Fibroblast of skin of left quadriceps (primary cell): ENCODE data around the gene RAB43.
"Not testable (repeated sequence)": the region's sequence is repeated elsewhere in the genome, so short reads cannot be mapped to it uniquely, and the experiment has no call there.

Experiments
- DNase-seq, 2 experiments: peaks; one replicate each; pipeline ENCODE4 v3.0.0-alpha.2; 2013; ENCODE audit warnings: low read depth in 2 of 2

The RAB43 gene

DNA sequence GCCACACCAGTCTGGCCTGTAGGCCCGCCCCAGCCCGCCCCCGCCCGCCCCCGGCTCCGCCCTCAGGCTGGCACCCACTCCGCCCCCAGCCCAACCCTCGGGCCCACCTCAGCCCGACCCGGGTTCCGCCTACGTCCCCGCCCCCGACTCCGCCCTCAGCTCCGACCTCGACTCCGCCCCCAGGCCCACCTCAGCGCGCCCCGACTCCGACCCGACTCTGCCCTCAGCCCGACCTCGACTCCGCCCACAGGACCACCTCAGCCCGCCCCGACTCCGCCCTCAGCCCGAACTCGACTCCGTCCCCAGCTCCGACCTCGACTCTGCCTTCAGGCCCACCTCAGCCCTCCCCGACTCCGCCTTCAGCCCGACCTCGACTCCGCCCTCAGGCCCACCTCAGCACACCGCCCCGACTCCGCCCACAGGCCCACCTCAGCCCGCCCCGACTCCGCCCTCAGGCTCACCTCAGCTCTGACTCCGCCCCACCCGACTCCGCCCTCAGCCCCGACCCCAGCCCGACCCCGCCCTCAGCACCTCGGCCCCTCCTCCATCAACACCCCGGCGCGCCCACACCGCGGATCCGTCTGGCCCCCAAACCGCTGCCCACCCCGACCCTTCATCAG lies at the start of gene RAB43:
Gene RAB43 (minus strand): TSS at position 13 of the 620 bp plus-strand sequence. CDS start 315 bp downstream, outside the sequence.
- peak; percentile 51 to 52 for DNase-seq

GRCh38 chr3:129166579-129167332 lies 45.2 kb upstream of the RAB43 start:
- DNase-seq: no peak

DNA sequence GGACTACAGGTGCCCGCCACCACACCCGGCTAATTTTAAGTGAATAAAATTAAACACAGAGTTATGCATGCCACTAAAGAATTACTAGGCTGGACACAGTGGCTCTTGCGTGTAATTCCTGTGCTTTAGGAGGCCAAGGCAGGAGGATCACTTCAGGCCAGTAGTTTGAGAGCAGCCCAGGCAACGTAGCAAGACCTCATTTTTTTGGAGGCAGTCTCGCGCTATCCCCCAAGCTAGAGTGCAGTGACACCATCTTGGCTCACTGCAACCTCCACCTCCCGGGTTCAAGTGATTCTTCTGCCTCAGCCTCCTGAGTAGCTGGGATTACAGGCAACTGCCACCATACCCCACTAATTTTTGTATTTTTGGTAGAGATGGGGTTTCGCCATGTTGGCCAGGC lies 44.0 kb upstream of the RAB43 start:
- DNase-seq: not testable (repeated sequence)

- no peak for DNase-seq
These were observed 42.9 kb upstream of the RAB43 start for GRCh38 chr3:129164500-129164899.

DNA sequence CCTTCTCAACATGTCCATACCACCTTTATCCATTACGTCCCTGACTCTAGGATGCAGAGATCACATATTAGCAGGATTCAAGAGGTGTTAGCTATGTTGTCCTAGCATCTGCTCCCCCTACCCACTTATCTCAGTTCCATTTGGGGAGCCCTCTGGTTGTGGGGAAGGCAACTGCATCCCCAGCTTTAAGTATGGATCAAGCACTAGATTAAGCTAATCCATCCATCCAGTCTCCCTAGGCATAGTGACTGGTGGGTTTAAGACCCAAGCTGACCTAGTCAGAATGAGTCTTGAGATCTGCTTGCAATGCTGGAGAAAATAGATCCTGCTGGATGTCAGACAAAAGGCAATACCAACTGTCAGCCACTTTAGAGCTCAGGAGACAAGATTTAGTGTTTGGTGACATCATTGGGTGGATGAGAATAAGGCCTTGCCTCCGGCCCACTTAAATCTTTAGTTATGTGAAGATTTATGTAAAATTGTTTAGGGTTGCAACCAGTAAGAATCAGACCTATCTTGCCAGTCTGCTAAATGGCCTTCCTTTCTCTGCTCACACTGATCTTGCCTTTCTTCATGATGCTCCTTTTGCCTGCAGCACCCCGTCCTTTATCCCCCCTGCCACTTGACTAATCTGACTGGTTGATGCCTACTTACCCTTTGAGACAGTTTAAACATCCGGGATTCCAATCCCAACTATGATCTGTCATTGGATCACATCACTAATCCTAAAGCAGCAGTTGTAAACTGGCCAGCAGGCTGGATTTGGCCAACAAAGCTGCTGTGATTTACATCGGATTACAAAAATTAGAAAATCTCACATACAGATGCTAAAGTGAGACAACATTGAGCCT lies 41.4 kb upstream of the RAB43 start:
- DNase-seq: no peak

DNA sequence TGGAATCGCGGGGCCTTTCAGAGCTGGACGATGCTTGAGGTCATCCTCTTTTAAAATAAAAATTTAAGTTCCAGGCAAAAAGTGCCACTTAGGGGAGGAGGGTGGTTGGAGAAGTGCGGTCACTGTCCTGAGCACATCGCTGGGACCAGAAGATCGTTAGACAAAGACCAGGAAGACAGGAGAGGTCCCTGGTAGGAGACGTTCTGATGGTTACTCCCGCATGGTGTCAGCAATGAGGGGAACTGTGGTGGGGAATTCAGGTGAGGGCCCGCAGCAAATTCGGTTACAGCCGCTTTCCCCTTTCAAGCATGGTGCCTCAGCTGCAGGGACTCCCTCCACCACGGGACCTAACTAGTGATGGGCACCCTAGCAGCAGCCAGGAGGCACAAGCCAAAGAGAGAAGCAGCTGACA lies 40.3 kb upstream of the RAB43 start:
- DNase-seq: no peak

DNA sequence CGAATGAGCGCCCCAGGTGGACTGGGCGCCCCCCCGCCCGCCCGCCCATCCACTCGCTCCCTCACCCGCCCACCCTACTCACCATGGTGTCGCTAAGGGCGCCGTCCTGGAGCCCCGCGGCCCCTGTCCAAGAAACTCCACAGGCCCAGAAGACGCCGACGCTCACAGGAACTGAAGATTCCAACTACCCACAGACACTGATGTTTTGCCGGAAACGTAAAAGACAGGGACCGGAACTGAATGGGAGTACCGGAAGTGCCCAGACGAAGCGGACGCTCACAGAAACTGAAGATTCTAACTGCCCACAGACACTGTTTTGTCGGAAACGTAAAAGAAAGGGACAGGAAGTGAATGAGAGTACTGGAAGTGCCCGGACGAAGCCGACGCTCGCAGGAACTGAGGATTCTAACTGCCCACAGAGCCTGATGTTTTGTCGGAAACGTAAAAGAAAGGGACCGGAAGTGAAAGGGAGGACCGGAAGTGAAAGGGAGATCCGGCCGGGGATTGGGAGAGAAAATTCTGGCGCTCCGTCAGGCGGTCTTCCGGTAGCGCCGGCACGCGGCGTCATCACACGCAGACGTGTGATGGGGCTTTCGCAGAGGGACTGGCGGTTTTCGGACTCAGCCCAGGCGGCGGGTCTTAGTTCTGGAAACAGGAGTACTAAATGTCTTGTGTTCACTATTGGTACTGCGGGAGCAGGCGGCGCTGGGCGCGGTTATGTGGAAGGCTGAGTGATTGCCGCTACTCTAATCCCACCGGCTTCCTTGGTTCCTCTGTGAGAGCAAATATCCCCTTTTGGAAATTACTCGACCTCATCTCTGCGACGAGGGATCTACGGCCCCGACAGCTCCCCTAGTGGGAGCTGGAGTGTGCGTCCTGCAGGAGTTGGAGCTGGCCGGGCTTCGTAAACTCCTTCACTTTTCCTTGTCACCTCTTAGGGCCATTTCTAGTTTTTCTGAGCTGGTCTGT lies 39.6 kb upstream of the RAB43 start, which contains the start of gene ISY1:
Gene ISY1 (minus strand): TSS at position 173 of the 969 bp plus-strand sequence. CDS start 88 bp downstream, at position 85.
- peak; percentile 93 for DNase-seq

GRCh38 chr3:129144786-129145185 lies 23.2 kb upstream of the RAB43 start:
- DNase-seq: no peak

DNA sequence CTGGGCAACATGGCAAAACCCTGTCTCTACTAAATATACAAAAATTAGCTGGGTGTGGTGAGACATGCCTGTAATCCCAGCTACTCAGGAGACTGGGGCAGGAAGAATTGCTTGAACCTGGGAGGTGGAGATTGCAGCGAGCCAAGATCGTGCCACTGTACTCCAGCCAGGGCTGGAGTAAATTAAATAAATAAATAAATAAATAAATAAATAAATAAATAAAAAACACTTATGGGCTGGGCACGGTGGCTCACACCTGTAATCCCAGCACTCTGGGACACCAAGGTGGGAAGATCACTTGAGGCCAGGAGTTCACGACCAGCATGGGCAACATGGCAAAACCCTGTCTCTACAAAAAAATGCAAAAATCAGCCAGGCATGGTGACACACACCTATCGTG lies 19.4 kb upstream of the RAB43 start:
- DNase-seq: not testable (repeated sequence)

- no peak for DNase-seq
These were observed 18.3 kb upstream of the RAB43 start for GRCh38 chr3:129139911-129140310.

- DNase-seq: not testable (repeated sequence)
These were observed 14.7 kb upstream of the RAB43 start for GRCh38 chr3:129136275-129136674.

DNA sequence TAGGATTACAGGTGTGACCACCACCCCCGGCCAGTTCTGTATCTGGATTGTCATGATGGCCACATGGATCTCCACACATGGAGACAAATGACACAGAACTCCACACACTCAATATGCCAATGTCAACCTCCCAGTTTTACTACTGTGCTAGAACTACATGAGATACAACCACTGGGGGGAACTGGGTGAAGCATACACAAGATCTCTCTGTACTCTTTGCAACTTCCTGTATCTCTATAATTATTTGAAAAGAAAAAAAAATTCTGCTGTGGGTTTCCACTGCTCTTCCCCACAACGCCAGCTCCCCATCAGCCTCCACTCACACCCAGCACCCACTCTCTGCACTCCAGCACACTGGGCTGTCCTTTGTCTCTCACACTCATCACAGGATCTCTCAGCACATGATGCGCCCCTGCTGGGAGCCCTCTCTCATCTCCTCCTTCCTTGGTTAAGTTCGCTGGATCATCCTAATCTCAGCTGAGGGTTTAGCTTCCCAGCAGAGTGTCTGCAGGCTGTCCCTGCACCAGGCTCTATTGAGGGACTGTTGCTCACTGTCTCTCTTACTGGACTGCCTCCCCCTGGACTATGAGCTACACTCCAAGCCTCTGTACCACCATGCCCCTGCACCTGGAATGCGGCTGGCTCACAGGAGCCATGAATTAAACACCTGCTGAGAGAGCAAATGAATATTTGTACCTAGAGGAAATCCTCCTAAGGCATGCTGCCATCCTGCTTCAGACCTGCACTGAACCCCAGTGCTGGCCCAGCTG lies 10.7 kb upstream of the RAB43 start:
- no peak for DNase-seq

GRCh38 chr3:129131465-129132088 lies 10.0 kb upstream of the RAB43 start:
- DNase-seq: no peak

DNA sequence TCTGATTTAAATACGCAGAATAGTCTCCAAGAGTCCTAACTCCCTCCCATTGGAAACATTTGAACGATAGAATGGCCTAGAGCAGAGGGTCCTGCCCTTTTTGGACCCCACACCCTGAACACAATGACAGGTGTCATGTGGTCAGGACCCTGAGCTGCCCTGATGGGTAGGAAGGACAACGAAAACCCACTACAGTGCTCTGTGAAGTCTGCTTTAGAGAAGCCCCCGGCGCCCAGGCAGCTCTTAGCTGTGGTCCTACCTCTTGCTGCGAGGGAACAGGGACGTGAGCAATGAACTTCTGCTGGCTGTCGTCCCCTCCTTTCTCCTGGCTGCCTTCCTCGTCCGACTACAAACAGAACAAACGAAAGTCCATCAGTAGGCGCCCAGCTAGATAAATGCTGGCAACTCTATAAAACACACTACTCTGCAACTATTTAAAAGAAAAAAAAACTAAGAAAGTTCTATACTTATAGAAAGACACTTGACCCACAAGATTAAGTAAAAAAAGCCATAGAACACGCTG lies 8.7 kb upstream of the RAB43 start:
- no peak for DNase-seq

- DNase-seq: no peak
These were observed 7.0 kb upstream of the RAB43 start for GRCh38 chr3:129128357-129129155.

DNA sequence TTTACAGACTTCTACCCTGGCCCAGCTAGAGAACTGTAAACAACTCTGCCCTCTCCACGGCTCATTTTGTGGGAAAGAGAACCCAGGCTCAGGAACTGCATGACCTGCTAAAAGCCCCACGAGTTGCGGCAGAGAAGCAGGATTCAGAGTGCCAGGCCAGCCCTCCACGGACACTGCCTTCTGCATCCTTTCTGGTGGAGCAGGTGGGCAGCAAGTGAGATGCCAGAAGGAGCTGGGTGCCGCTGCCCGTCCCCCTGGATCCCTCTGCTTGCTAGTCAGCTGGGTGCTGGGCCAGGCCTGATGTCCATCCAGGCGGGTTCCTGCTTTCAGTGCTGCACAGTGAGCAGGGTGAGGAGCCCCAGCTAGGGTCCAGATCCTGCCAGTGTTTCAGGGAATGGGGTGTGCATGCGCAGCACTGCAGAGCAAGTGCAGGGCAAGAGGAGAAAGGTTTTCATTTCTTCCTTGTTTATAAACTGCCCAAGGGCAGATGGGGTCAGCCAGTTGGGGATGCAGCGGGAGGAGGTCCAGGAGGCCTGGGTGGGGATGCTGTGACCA lies 5.2 kb upstream of the RAB43 start:
- DNase-seq: no peak

DNA sequence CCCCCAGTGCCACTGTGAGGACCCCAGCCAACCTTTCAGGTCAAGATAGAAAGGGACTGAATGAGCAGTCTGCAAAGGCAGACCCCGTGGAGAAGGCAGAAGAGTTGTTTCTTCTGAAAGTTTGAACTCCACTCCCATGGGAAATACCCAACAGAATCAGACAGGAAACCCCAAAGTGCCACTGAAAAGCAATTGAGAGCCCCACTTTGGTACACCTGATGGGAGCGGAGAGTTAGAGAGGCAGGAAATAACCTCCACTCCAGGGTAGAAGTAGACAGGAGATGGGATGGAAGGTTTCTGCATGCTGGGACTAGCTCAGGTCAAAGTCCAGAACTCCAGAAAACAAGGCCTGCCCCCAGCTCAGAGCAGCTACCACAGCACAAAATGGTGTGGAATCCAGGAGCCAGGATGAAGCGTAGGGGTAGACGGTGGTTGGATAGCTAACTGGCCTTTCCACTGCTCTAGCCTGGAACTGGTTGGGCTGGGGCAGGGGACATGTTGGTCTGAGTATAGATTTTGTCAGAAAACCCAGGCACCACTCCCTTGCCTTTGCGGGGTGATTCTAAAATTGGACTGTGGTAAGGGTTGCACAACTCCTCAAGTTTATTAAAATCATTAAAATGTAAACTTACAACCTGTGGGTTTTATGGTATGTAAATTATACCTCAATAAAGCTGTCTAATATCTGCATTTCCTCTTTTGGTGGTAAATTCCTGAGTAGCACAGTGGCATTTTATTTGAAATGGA lies 1.9 kb upstream of the RAB43 start:
- DNase-seq: peak in 1 of 2 experiments; percentile 36
